ENCODE measurements around the gene PDIK1L. TPM values are rescaled to one million over a fixed set of nuclear protein-coding genes. Genes with fewer than 3 reads are reported as not detected.
A peak's percentile ranks its signal among the peaks of the same experiment; 100 is the strongest.

PDIK1L gene
- total and polyA plus RNA-seq, 2 of the 8 experiments (the other 6 are each of a cell fraction or from before 2014, with no cell fraction given) = 0.95 to 4.5 TPM

GRCh38 chr1:26145041-26145959 lies 33.7 kb downstream of the PDIK1L start:
- H3K27ac ChIP-seq (ENCODE audit: low read depth, low read length) = no peak overlapping the region
- H2BK12ac ChIP-seq (ENCODE audit: low read depth, low read length) = 0 out of 2 replicates have a peak overlapping the region, but pooled peaks have one; percentile 61
- H3K4ac ChIP-seq (replicated peaks; ENCODE audit: insufficient read length, low read depth, low read length) = no peak overlapping the region
- H2BK120ac ChIP-seq (replicated peaks; ENCODE audit: low read depth, low read length) = no peak overlapping the region
- H2AFZ ChIP-seq (ENCODE audit: low read length) = no peak overlapping the region
- H3K36me3 ChIP-seq (ENCODE audit: control insufficient read depth in 2 of 4, insufficient read depth in 4 of 4, low read length in 3 of 4) = no peaks in the 10 kb centered on the region
- H2BK20ac ChIP-seq (ENCODE audit: low read length) = no peak overlapping the region
- FAIRE-seq (peak; percentile 93), DNase-seq (ENCODE audit: low read depth in 1 of 2, low spot score in 2 of 2) (peak in 1 of 2 experiments; percentile 85)
- no peak overlapping the region for H3K18ac ChIP-seq (ENCODE audit: extremely low read depth, low read length)
- no peak overlapping the region for H3K4me2 ChIP-seq (ENCODE audit: insufficient read depth in 1 of 2, low read depth in 2 of 2, low read length in 2 of 2)
- H3K56ac ChIP-seq (replicated peaks; ENCODE audit: insufficient read length, low read depth, low read length) = no peak overlapping the region
- no peak overlapping the region for H4K8ac ChIP-seq (ENCODE audit: extremely low read depth, insufficient read depth, low read length)
- no peaks in the 10 kb centered on the region for H3K9me3 ChIP-seq (ENCODE audit: insufficient read depth in 2 of 2, low read depth in 1 of 2, low read length in 1 of 2)
- H3K4me1 ChIP-seq (replicated peaks in 1 of 4; ENCODE audit: control insufficient read depth in 3 of 4, insufficient read depth in 4 of 4, low read length in 3 of 4) = no peaks in the 10 kb centered on the region
- H3K14ac ChIP-seq (ENCODE audit: insufficient read length) = no peak overlapping the region
- ChIA-PET POLR2A (ENCODE audit: partially characterized antibody) (interaction anchor here (0.8 to 1.6 kb wide), 7 partner anchors 10 to 110 kb away, joined by 3 to 9 read pairs (median 3); partner anchors contain the start of gene PDIK1L), CTCF (ENCODE audit: partially characterized antibody) (interaction anchor here (0.6 to 11.2 kb wide), 43 partner anchors 8 to 1801 kb away, joined by 3 to 154 read pairs (median 5); partner anchors contain the start of genes C1orf232, CATSPER4, CEP85 and CNKSR1)
- no peak overlapping the region for H2BK5ac ChIP-seq (ENCODE audit: low read depth, low read length)
- H4K20me1 ChIP-seq (replicated peaks in 1 of 2; ENCODE audit: control insufficient read depth in 1 of 2, insufficient read depth in 2 of 2, low read length in 2 of 2) = no peaks in the 10 kb centered on the region
- no peak overlapping the region for H4K91ac ChIP-seq (replicated peaks; ENCODE audit: insufficient read length, low read length)
- no peak overlapping the region for H3K9ac ChIP-seq (replicated peaks in 1 of 4; ENCODE audit: extremely low read depth in 1 of 4, low read depth in 3 of 4, low read length in 3 of 4)
- WGBS, 2 experiments (ENCODE audit: extremely low coverage in 1 of 2, insufficient coverage in 1 of 2, insufficient read length in 1 of 2, insufficient replicate concordance in 2 of 2, low coverage in 1 of 2, low lambda C conversion rate in 2 of 2, missing lambda C conversion rate in 1 of 2) = 32% methylated on average over 19 of the region's 19 CpGs; no CpG with 5 or more reads in 1 of the 2 experiments
- H3K27me3 ChIP-seq (replicated peaks in 1 of 4; ENCODE audit: control insufficient read depth in 3 of 4, extremely low read depth in 1 of 4, insufficient read depth in 3 of 4, low read length in 3 of 4) = peaks cover 0 to 10% (median 4%) of the 10 kb centered on the region in 4 experiments; a peak in 4 of 7 replicates
- no peak overlapping the region for H2BK15ac ChIP-seq (ENCODE audit: low read length)
- no peak overlapping the region for H3K4me3 ChIP-seq (ENCODE audit: extremely low read depth in 1 of 4, insufficient read depth in 2 of 4, low read depth in 3 of 4, low read length in 4 of 4)
- no peak overlapping the region for H2AK5ac ChIP-seq (ENCODE audit: low read depth, low read length)
- H3K79me1 ChIP-seq (ENCODE audit: low read depth, low read length) = no peaks in the 10 kb centered on the region
- H3K79me2 ChIP-seq (ENCODE audit: control insufficient read depth in 1 of 2, insufficient read depth in 2 of 2, low read length in 2 of 2) = no peaks in the 10 kb centered on the region
- H4K5ac ChIP-seq (ENCODE audit: insufficient read length, low read depth, low read length) = no peak overlapping the region
- H3K23ac ChIP-seq (ENCODE audit: insufficient read length) = no peak overlapping the region
- H3K23me2 ChIP-seq (ENCODE audit: low read depth, low read length) = no peaks in the 10 kb centered on the region
- TF ChIP-seq HDAC2 (IDR thresholded peaks at IDR 0.05; ENCODE audit: borderline replicate concordance in 1 of 2, low read depth in 2 of 2, low read length in 2 of 2) (0 out of 4 replicates have a peak, but pooled peaks of 1 of the 2 experiments have one; percentile 41), GABPA (IDR thresholded peaks at IDR 0.05; ENCODE audit: borderline replicate concordance, insufficient read depth, low read length) (peak; percentile 29; the same call in 1 of the 2 replicates), EGR1 (IDR thresholded peaks at IDR 0.05; ENCODE audit: borderline replicate concordance, low read depth, low read length) (0 out of 2 replicates have a peak, but pooled peaks have one; percentile 29), TBP (IDR thresholded peaks at IDR 0.05; ENCODE audit: low read depth, low read length) (peak; percentile 30; the same call in 1 of the 2 replicates)
- TF ChIP-seq, protein P1, sequence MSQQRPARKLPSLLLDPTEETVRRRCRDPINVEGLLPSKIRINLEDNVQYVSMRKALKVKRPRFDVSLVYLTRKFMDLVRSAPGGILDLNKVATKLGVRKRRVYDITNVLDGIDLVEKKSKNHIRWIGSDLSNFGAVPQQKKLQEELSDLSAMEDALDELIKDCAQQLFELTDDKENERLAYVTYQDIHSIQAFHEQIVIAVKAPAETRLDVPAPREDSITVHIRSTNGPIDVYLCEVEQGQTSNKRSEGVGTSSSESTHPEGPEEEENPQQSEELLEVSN (IDR thresholded peaks at IDR 0.05) = no peak
- TF ChIP-seq, protein P2, sequence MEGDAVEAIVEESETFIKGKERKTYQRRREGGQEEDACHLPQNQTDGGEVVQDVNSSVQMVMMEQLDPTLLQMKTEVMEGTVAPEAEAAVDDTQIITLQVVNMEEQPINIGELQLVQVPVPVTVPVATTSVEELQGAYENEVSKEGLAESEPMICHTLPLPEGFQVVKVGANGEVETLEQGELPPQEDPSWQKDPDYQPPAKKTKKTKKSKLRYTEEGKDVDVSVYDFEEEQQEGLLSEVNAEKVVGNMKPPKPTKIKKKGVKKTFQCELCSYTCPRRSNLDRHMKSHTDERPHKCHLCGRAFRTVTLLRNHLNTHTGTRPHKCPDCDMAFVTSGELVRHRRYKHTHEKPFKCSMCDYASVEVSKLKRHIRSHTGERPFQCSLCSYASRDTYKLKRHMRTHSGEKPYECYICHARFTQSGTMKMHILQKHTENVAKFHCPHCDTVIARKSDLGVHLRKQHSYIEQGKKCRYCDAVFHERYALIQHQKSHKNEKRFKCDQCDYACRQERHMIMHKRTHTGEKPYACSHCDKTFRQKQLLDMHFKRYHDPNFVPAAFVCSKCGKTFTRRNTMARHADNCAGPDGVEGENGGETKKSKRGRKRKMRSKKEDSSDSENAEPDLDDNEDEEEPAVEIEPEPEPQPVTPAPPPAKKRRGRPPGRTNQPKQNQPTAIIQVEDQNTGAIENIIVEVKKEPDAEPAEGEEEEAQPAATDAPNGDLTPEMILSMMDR (IDR thresholded peaks at IDR 0.05; ENCODE audit: control extremely low read depth in 1 of 3, insufficient read depth in 1 of 3, low read depth in 1 of 3, low read length in 3 of 3) = peak; percentile 49 to 86 (median 79)
